Prostate gland (tissue), 2 donors: ENCODE data around the gene RANBP9. TPM values are rescaled to one million over a fixed set of nuclear protein-coding genes. Genes with fewer than 3 reads are reported as not detected.
A peak's percentile ranks its signal among the peaks of the same experiment; 100 is the strongest.

Experiments used
- DNase-seq: peaks from one replicate; pipeline ENCODE4 v3.0.0-alpha.2; 2019; ENCODE audit warnings: low spot score
- H3K27ac ChIP-seq, 2 donors: fragments of 200-600 bp; sonication (generic); 2 replicates each; pipeline ENCODE4 v1.5.1; 2017 to 2019
- H3K27me3 ChIP-seq: fragments of 200-600 bp; sonication (generic); replicated peaks from 2 replicates; pipeline ENCODE4 v1.5.1; 2019; ENCODE audit not compliant: insufficient read depth
- H3K36me3 ChIP-seq, 2 donors: fragments of 200-600 bp; sonication (generic); 1 replicate in 1 of 2; 2 replicates in 1 of 2; pipeline versions ENCODE4 v1.5.1 to v1.8.1; 2017 to 2019
- H3K4me1 ChIP-seq: fragments of 200-600 bp; sonication (generic); replicated peaks from 2 replicates; pipeline ENCODE4 v1.5.1; 2019
- H3K4me3 ChIP-seq, 2 donors: fragments of 200-600 bp; sonication (generic); 2 replicates each; pipeline ENCODE4 v1.5.1; 2017 to 2019
- H3K9me3 ChIP-seq: fragments of 200-600 bp; sonication (generic); 2 replicates; pipeline ENCODE4 v1.5.1; 2017
- POLR2A ChIP-seq: fragments of 450-650 bp; IDR thresholded peaks from one replicate; pipeline ENCODE4 v1.6.1; 2016; ENCODE audit warnings: antibody characterized with exemption, mild to moderate bottlenecking
- POLR2AphosphoS5 ChIP-seq: sonication (generic); formaldehyde crosslinking; IDR thresholded peaks from one replicate; pipeline ENCODE4 v1.6.1; 2017; ENCODE audit warnings: antibody characterized with exemption
- WGBS: methylation state at CpG from one replicate; pipeline ENCODE4 v1.1.5; 2018; 5-methylcytosine and 5-hydroxymethylcytosine counted together
- intact Hi-C: fragments of 100-400 bp; cut with DNase I; formaldehyde crosslinking; loops from one replicate; pipeline ENCODE4 v1.14.2; 2022
- total RNA-seq, 2 donors: library from RNA; depleted of rRNA; stranded (reverse); fragments of >200 nt; gene quantifications; one replicate each; pipeline ENCODE4 v1.1.0, GENCODE V29; 2016
- TF ChIP-seq, protein P1 (sequence below), 4 experiments: fragments of 200-600 bp in 2 of 4; fragments of 450-650 bp in 2 of 4; sonication (generic) in 2 of 4; IDR thresholded peaks; 1 replicate in 3 of 4; 2 replicates in 1 of 4; pipeline ENCODE4 v1.5.1; 2016 to 2019; ENCODE audit warnings: antibody characterized with exemption in 4 of 4, mild to moderate bottlenecking in 2 of 4, moderate library complexity in 2 of 4

Gene RANBP9
- total RNA-seq, 2 donors from 2014 or later = 37.8 to 59.0 TPM

DNA sequence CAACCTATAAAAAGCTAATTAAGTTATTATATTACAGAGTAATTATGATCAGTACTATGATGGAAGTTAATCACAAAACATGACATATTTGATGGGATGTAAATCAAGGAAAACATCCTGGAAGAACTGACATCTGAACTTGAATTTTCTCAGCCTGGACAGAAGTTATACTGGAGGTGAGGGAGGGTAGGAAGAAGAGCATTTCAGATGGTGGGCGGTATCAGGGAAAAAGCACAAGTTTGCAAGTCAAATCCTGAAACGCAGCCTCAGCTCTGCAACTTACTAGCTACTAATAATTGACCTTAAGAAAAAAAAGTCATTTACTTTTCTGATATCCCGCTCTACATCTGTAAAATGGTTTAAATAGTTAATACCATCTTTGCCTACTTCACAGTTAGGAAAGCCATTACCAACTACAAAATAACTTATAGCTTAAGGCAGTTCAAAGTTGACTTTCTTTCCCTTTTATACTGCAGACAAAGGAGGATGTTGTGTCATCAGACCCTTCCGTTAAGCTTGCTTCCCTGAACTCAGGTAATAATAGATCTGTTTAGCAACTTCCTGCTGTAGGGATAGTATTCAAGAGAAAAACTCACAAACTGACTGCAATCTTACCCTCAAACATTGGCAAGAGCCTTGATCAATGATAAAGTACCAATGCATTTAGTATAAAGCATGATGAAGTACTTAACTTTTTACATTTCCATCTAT, 75.5 kb downstream of the RANBP9 start:
- WGBS = 72% methylated on average over 4 of the region's 4 CpGs

DNA sequence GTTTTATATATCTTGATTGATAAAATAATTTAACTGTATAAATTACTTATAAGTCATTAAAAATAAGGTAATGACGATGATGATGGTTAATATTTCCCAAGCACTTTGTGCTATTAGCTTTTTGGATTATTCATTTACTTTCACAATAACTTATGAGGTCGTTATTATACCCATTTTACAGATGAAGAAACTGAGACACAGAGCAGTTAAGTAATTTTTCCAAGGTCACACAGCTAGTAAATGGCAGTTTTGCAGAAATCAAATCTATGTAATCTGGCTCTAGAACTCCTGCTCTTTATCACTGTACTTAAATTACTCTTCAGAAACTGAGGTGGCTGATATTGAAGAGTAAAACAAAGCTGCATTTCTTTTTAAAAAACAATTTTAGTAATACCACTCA, 78.3 kb downstream of the RANBP9 start:
- H3K9me3 ChIP-seq = no peaks in the 10 kb centered on the region
- H3K4me1 ChIP-seq = no peaks in the 10 kb centered on the region
- intact Hi-C loops = no loop called here
- peaks cover 0 to 1% of the 10 kb centered on the region in 2 donors for H3K36me3 ChIP-seq
- DNase-seq = no peak
- 94% methylated on average over 2 of the region's 2 CpGs for WGBS
- no peak overlapping the region for H3K4me3 ChIP-seq
- TF ChIP-seq, protein P1, sequence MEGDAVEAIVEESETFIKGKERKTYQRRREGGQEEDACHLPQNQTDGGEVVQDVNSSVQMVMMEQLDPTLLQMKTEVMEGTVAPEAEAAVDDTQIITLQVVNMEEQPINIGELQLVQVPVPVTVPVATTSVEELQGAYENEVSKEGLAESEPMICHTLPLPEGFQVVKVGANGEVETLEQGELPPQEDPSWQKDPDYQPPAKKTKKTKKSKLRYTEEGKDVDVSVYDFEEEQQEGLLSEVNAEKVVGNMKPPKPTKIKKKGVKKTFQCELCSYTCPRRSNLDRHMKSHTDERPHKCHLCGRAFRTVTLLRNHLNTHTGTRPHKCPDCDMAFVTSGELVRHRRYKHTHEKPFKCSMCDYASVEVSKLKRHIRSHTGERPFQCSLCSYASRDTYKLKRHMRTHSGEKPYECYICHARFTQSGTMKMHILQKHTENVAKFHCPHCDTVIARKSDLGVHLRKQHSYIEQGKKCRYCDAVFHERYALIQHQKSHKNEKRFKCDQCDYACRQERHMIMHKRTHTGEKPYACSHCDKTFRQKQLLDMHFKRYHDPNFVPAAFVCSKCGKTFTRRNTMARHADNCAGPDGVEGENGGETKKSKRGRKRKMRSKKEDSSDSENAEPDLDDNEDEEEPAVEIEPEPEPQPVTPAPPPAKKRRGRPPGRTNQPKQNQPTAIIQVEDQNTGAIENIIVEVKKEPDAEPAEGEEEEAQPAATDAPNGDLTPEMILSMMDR (IDR thresholded peaks at IDR 0.05) = no peak
- TF ChIP-seq POLR2AphosphoS5 (no peak), POLR2A (no peak)
- no peak overlapping the region for H3K27ac ChIP-seq
- H3K27me3 ChIP-seq = no peaks in the 10 kb centered on the region

More for the DNA sequence above, 75.5 kb downstream of the RANBP9 start:
- intact Hi-C loops = no loop called here
- H3K27me3 ChIP-seq = no peaks in the 10 kb centered on the region
- peaks cover 0 to 2% of the 10 kb centered on the region in 2 donors for H3K36me3 ChIP-seq
- H3K9me3 ChIP-seq = no peaks in the 10 kb centered on the region
- TF ChIP-seq POLR2AphosphoS5 = no peak
- TF ChIP-seq, protein P1 (IDR thresholded peaks at IDR 0.05) = no peak
- DNase-seq = no peak
- H3K4me3 ChIP-seq = no peak overlapping the region
- no peaks in the 10 kb centered on the region for H3K4me1 ChIP-seq
- H3K27ac ChIP-seq = no peak overlapping the region

DNA sequence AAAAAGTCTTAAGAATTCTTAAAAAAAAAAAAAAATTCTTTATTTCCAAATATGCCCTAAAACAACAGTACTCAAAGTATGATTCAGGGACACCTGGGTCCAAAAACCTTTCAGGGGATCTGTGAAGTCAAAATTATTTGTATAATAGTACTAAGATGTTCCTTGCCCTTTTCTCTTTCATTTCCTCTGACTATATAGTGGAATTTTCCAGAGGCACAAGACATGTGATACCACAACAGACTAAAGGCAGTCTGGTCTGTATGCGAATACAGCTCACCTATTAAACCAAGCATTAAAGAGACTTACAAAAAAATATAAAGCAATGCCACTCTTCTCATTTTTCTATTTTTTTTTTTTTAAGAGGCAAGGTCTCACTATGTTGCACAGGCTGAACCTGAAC, 81.1 kb downstream of the RANBP9 start:
- H3K4me3 ChIP-seq = no peak overlapping the region
- no peak for DNase-seq
- WGBS = 95% methylated on average over 1 of the region's 1 CpG
- no peak overlapping the region for H3K27ac ChIP-seq
- intact Hi-C loops = no loop called here
- TF ChIP-seq, protein P1 (IDR thresholded peaks at IDR 0.05) = no peak
- TF ChIP-seq POLR2AphosphoS5 (no peak), POLR2A (no peak)
- H3K27me3 ChIP-seq = no peaks in the 10 kb centered on the region
- no peaks in the 10 kb centered on the region for H3K9me3 ChIP-seq
- H3K36me3 ChIP-seq = no peaks in the 10 kb centered on the region
- H3K4me1 ChIP-seq = no peaks in the 10 kb centered on the region

DNA sequence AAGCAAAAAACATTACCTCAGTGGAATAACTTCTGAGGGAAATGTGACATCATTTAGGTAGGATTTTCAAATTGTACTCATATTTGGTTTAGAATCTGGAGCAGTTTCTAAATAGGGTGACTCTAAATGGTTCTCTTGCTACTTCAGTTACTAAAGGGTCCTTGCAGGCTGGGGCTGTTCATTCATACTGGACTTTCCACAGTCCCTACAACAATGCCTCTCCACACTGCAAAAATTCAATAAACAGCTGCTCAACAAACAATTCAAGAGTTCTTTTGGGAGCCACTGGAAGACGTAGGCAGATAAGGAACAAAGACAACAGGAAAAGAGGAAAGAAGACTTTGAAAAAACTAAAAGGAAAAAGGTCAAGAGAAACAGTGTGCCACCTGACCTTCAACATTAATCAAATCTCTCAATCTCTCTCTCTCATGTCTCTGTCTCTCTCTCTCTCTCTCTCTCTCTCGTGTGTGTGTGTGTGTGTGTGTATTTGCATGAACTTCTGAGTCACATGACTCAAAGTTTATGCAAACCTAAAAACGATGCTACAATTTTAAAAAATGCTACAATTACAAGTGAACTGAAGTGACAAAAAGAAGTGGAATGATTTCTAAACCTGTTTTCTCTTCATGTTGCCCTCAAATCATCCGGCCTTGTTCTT, 82.0 kb downstream of the RANBP9 start:
- 77% methylated on average over 4 of the region's 4 CpGs for whole genome bisulfite sequencing
- Histone ChIP-seq H3K27me3 (no peaks in the 10 kb centered on the region), H3K27ac (no peak overlapping the region), H3K4me1 (no peaks in the 10 kb centered on the region), H3K36me3 (no peaks in the 10 kb centered on the region), H3K4me3 (no peak overlapping the region), H3K9me3 (no peaks in the 10 kb centered on the region)
- intact Hi-C loops = no loop called here
- no peak for DNase-seq
- no peak for TF ChIP-seq POLR2A
- TF ChIP-seq, protein P1 (IDR thresholded peaks at IDR 0.05) = no peak
- TF ChIP-seq POLR2AphosphoS5 = no peak

GRCh38 chr6:13624871-13625288, 86.8 kb downstream of the RANBP9 start:
- TF ChIP-seq POLR2A (no peak), POLR2AphosphoS5 (no peak)
- TF ChIP-seq, protein P1 (IDR thresholded peaks at IDR 0.05) = peak in 2 of 4 experiments; percentile 9 to 16
- H3K27ac ChIP-seq = no peak overlapping the region
- intact Hi-C loops = no loop called here
- 66% methylated on average over 4 of the region's 4 CpGs for WGBS
- no peak overlapping the region for H3K4me3 ChIP-seq
- DNase-seq = no peak
- H3K9me3 ChIP-seq = no peaks in the 10 kb centered on the region
- no peaks in the 10 kb centered on the region for H3K27me3 ChIP-seq
- no peaks in the 10 kb centered on the region for H3K4me1 ChIP-seq
- H3K36me3 ChIP-seq = peaks cover 0 to 5% of the 10 kb centered on the region in 2 donors
